ENCODE data around the gene MYMX. TPM values are rescaled to one million over a fixed set of nuclear protein-coding genes. Genes with fewer than 3 reads are reported as not detected.

The MYMX gene
- polyA plus RNA-seq, 3 donors = not detected

DNA sequence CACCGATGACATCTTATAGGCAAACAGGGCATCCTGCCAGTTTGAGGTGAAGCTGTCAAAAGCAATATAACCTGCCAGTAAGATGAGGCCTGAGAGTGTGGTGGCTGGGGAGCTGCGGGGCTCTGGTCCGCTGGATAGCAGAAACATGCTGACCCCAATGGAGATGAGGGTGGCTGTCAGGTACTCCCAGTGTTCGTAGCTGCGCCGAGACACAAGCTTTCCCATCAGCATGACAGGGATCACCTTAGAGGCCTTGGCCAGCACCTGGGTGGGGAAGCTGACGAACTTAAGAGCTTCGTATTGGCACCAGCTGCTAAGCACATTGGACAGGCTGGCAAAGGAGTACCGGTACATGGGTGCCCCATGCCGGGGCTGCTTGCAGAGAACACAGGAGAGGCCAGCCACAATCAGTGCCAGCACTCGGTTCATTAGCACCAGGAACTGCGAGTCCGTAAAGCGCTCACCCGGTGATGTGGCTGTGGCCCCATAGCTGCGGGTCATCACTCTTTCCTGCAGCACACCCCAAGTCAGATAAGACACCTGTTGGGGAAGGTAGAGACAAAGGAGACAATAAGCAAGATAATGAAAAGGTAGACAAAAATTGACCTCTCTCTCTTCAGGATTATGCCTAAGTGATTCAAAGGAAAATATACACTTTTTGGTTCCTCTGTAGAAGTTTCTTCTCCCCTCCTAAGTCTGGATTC lies 38.5 kb downstream of the MYMX start:
- Mint-ChIP-seq H3K36me3 (peaks cover 73 to 77% of the 10 kb centered on the region in 2 donors), H3K27me3 (ENCODE audit: low read depth in 3 of 3) (peaks cover 0 to 6% (median 2%) of the 10 kb centered on the region in 3 donors)

More for the DNA sequence above, 38.5 kb downstream of the MYMX start:
- H3K79me2 ChIP-seq (ENCODE audit: insufficient read depth, low read length) = peaks cover 15% of the 10 kb centered on the region
- H3K27ac ChIP-seq (ENCODE audit: low read depth in 1 of 2, low read length in 2 of 2) = no peak overlapping the region
- Mint-ChIP-seq H3K4me3 (peak overlapping the region in 1 of 2 donors; percentile 1), H3K9me3 (no peaks in the 10 kb centered on the region), H3K27ac (peak overlapping the region in 3 of 7 donors; percentile 54 to 72 (median 60)), H3K4me1 (peaks cover 46% of the 10 kb centered on the region)
- H3K9me3 ChIP-seq (replicated peaks in 1 of 2; ENCODE audit: control insufficient read depth in 1 of 2, insufficient read depth in 1 of 2, low read length in 2 of 2) = no peaks in the 10 kb centered on the region
- peaks cover 70 to 83% of the 10 kb centered on the region in 2 donors for H3K36me3 ChIP-seq (replicated peaks in 1 of 2; ENCODE audit: control insufficient read depth in 1 of 2, insufficient read depth in 2 of 2, low read length in 2 of 2)
- intact Hi-C loops (cut with micrococcal nuclease) = loop anchor here (5.0 kb wide), 3 partner anchors 33 to 158 kb away; partner anchors contain the start of gene SLC29A1 (in 2 of the 2)
- no peak overlapping the region for H3K4me2 ChIP-seq (replicated peaks; ENCODE audit: extremely low read depth, low read length, poor library complexity, severe bottlenecking)
- TF ChIP-seq, protein P1, sequence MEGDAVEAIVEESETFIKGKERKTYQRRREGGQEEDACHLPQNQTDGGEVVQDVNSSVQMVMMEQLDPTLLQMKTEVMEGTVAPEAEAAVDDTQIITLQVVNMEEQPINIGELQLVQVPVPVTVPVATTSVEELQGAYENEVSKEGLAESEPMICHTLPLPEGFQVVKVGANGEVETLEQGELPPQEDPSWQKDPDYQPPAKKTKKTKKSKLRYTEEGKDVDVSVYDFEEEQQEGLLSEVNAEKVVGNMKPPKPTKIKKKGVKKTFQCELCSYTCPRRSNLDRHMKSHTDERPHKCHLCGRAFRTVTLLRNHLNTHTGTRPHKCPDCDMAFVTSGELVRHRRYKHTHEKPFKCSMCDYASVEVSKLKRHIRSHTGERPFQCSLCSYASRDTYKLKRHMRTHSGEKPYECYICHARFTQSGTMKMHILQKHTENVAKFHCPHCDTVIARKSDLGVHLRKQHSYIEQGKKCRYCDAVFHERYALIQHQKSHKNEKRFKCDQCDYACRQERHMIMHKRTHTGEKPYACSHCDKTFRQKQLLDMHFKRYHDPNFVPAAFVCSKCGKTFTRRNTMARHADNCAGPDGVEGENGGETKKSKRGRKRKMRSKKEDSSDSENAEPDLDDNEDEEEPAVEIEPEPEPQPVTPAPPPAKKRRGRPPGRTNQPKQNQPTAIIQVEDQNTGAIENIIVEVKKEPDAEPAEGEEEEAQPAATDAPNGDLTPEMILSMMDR (IDR thresholded peaks at IDR 0.05) = no peak
- no peak overlapping the region for H3K9ac ChIP-seq (ENCODE audit: insufficient read depth, low read length, poor library complexity, severe bottlenecking)
- H2AFZ ChIP-seq (ENCODE audit: insufficient read depth, low read depth, low read length, poor library complexity, severe bottlenecking) = no peak overlapping the region
- H3K4me1 ChIP-seq (ENCODE audit: control insufficient read depth in 1 of 2, insufficient read depth in 2 of 2, low read length in 2 of 2) = peaks cover 18 to 33% of the 10 kb centered on the region in 2 donors
- 84% methylated on average over 10 of the region's 16 CpGs for WGBS (ENCODE audit: insufficient coverage)
- H3K4me3 ChIP-seq (replicated peaks in 1 of 3; ENCODE audit: low read depth in 2 of 3, low read length in 3 of 3) = no peak overlapping the region
- no peak for DNase-seq
- no peaks in the 10 kb centered on the region for H3K27me3 ChIP-seq (ENCODE audit: control insufficient read depth in 2 of 2, insufficient read depth in 2 of 2, low read length in 2 of 2)
- H4K20me1 ChIP-seq (ENCODE audit: insufficient read depth, low read length) = peaks cover 94% of the 10 kb centered on the region
